GM12892 (cell line): ENCODE results near the gene DRC7. TPM values are rescaled to one million over a fixed set of nuclear protein-coding genes. Genes with fewer than 3 reads are reported as not detected.

Experiments used
- DNase-seq: peaks from one replicate; pipeline ENCODE4 v3.0.0; 2011; ENCODE audit not compliant: insufficient read length
- FAIRE-seq: peaks from 2 replicates; lab custom pipeline; 2011; peaks lifted over from hg19 to GRCh38; lab: Jason Lieb, UNC
- POLR2A ChIP-seq: IDR thresholded peaks from 2 replicates; pipeline ENCODE4 v1.6.1; 2011; ENCODE audit warnings: low read depth, low read length, control low read depth
- POLR2AphosphoS5 ChIP-seq: IDR thresholded peaks from 2 replicates; pipeline ENCODE4 v1.6.1; 2011; ENCODE audit warnings: low read depth, low read length, control low read depth
- TAF1 ChIP-seq: IDR thresholded peaks from 2 replicates; pipeline ENCODE4 v1.6.1; 2011; ENCODE audit warnings: low read depth, mild to moderate bottlenecking, control low read depth, low read length, borderline replicate concordance
- polyA plus RNA-seq: library from polyadenylated mRNA; unstranded; fragments of >200 nt; gene quantifications from one replicate; pipeline ENCODE4 v1.2.1, GENCODE V29; 2012; ENCODE audit warnings: missing spikeins, inconsistent platforms; ENCODE audit not compliant: missing spikeins

Gene DRC7, protein sequence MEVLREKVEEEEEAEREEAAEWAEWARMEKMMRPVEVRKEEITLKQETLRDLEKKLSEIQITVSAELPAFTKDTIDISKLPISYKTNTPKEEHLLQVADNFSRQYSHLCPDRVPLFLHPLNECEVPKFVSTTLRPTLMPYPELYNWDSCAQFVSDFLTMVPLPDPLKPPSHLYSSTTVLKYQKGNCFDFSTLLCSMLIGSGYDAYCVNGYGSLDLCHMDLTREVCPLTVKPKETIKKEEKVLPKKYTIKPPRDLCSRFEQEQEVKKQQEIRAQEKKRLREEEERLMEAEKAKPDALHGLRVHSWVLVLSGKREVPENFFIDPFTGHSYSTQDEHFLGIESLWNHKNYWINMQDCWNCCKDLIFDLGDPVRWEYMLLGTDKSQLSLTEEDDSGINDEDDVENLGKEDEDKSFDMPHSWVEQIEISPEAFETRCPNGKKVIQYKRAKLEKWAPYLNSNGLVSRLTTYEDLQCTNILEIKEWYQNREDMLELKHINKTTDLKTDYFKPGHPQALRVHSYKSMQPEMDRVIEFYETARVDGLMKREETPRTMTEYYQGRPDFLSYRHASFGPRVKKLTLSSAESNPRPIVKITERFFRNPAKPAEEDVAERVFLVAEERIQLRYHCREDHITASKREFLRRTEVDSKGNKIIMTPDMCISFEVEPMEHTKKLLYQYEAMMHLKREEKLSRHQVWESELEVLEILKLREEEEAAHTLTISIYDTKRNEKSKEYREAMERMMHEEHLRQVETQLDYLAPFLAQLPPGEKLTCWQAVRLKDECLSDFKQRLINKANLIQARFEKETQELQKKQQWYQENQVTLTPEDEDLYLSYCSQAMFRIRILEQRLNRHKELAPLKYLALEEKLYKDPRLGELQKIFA
- polyA plus RNA-seq: not detected

DNA sequence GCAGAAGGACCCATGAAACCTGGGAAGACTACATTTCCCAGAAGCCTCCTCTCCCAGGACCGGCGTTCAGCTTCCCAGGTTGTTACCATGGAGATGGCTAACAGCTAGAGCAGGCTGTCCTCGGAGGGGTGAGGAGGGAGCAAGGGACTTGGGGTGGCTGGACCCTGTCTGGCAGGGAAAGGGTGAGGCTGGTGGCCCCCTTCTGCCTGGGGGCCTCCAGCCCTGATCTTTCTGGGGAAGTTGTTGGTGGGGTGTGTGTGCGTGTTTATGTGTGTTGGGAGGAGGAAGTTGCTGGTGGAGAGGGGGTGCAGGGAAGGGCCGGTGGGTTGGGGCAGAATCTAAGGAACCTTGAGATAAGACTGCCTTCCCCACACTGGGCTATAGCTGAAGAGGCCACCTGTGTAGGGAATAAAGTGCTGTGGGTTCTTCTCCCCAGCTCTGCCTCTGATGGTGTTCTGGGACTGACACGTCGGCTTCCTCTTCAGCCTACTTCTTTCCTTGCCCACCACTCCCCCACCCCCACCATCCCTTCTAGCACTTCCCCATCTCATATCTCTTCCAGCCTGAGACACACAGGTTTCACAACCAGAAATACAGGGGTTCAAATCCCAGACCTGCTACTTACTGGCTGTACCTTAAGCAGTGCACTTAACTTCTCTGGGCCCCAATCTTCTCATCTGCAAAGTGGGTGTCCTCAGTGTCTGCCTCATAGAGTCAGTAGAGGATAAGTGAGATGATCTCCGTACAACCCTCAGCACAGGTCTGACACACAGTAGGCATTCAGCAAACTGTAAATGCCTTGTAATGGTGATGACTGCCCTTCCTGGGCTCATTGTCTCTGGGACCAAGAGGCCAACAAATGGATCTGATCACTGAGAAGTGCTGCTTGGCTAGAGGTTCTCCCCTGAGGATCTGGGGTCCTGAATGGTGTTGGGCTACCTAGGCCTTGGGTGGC lies at the start of gene DRC7:
Gene DRC7, plus strand, starts transcription at position 82 of the 955 bp plus-strand sequence. CDS start 3,144 bp downstream, outside the sequence.
- TF ChIP-seq POLR2A (no peak), TAF1 (no peak), POLR2AphosphoS5 (no peak)
- DNase-seq (peak; percentile 58), FAIRE-seq (peak; percentile 88)

DNA sequence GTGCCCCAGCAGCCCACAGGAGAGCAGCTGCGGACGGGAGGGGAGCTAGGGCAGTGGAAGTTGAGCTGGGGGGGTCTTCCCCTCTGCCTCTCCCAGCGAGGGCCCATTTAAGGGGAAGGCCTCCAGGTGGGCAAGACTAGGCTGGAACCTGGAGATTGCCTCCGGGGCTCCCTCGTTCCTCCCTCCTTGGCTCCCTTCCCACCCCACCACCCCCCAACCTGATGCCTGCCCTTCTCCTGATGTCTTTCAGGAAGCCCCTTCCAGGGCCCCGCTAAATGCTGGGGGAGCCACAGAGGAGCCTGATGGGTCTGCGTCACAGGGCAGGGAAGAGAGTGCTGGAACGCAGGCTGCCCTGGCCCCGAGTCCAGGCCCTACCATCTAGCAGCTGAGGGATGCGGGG lies 49.4 kb upstream of the DRC7 start:
- FAIRE-seq: no peak
- TF ChIP-seq TAF1 (no peak), POLR2AphosphoS5 (no peak), POLR2A (no peak)
- no peak for DNase-seq

DNA sequence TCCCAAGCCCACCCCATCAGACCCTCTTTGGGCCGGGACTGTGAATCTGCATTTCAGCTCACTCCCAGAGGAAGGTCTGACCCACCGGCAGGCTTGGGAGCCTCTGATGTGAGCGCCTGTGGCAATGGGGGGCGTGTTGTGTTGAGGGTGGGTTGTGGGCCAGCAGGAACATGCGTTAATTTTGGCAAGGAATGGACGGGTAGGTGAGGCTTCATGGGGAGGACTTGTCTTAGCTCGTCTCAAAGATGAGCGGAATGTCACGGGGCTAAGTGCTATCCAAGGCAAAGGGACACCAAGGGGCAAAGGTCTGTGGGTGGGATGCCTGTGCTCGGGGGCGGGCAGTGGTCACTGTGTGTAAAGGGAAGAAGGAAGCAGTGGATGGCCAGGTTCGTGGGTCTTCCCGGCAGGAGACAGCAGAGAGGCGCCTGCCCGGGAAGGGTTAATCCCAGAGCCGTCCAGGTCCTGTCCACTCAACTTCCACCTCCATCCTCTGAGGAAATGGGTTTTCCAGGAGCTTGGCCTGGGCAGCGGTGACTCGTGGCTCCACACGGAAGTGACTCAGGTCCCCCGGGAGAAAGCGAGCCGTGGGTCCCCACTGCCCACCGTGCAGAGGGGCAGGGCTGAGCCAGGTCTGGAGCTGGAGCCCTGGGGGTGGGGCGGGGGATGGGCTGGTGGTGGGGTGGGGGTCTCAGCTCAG lies 48.8 kb upstream of the DRC7 start:
- no peak for TF ChIP-seq POLR2AphosphoS5
- TF ChIP-seq POLR2A: no peak
- TF ChIP-seq TAF1: no peak
- FAIRE-seq: no peak
- DNase-seq: no peak

DNA sequence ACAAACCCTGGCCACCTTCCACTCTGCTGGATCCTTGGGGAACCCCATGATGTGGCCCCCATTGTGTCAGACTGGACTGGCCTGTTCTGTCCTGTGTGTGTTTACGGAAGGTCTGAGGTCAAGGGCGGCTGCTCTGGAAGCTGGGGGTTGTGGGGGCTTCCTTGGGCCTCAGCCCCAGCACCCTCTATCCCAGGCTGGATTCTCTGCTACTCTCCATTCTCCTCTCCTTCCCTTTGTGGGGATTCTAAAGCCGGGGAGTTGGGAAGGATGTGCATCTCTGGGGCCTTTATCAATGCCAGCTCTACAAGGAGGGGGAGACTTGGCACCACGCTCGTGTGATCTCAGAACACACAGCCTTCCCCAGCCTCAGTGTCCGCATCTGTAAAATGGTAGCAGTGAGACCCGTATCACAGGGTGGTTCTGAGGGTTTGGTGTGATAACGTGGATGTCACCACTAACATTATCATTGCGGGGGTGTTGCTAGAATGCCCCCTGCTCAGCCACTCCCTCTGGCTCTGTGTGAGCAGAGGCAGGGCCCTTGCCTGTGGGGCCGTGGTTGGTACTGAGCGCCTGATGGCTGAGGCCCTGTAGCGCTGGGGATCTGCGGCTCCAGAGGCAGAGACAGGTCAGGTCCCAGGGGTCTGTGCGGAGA lies 48.1 kb upstream of the DRC7 start:
- TF ChIP-seq POLR2A (no peak), POLR2AphosphoS5 (no peak), TAF1 (no peak)

DNA sequence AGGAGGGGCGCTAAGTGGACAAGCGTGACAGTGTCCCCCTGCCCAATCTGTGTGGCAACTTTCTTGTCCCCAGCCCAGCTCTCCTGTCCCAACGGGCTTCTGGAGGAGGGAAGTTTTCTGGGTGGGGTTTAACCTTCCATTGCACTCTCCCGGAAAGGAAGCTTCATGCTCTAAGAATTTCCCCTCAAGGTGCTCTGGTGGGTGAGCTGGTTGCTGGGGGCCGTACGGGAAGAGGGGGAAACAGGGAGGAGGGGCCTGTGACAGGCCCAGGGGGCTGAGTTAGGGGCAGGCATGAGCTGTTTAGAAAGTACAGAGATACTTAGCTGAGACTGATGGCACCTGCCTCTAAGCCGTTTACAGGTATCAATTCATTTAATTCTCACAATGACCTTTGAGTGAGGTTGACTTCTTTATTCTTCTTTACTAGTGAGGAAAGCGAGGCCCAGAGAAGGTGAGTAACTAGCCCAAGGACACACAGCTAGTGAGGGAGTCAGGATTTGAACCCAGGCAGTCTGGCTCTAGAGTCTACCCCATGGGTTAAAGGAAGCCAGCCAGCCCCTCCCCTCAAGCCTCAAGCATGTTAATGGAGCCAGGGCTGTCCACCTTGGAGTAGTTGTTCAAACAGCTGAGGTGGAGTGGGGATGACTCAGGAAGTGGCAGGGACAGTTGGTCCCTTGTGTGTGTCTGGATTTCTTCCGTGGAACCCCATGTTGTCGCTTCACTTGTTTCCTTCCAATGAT lies 47.3 kb upstream of the DRC7 start:
- DNase-seq (no peak), FAIRE-seq (peak; percentile 57)
- TF ChIP-seq POLR2AphosphoS5 (no peak), POLR2A (no peak), TAF1 (no peak)

More for the DNA sequence above, 48.1 kb upstream of the DRC7 start:
- FAIRE-seq: no peak
- DNase-seq: no peak

DNA sequence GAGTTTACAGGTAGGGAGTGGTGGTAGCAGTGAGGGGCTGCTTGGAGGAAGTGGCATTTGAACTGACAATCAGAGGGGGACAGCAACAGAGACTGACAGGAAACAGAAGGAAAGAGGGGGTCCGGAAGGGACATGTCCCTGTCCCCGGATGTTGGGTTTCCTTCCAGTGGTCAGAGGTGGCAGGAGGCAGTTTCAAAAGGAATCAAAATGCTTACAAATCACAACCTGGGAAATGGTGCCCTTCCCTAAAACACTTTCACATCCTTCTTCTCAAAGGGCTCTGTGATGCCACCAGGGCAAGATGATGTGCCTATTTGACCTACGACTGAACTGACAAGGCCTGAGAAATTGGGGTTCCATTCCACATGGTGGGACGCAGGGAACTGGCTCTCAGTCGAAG lies 46.5 kb upstream of the DRC7 start:
- FAIRE-seq: peak; percentile 38
- TF ChIP-seq TAF1 (no peak), POLR2A (no peak), POLR2AphosphoS5 (no peak)

DNA sequence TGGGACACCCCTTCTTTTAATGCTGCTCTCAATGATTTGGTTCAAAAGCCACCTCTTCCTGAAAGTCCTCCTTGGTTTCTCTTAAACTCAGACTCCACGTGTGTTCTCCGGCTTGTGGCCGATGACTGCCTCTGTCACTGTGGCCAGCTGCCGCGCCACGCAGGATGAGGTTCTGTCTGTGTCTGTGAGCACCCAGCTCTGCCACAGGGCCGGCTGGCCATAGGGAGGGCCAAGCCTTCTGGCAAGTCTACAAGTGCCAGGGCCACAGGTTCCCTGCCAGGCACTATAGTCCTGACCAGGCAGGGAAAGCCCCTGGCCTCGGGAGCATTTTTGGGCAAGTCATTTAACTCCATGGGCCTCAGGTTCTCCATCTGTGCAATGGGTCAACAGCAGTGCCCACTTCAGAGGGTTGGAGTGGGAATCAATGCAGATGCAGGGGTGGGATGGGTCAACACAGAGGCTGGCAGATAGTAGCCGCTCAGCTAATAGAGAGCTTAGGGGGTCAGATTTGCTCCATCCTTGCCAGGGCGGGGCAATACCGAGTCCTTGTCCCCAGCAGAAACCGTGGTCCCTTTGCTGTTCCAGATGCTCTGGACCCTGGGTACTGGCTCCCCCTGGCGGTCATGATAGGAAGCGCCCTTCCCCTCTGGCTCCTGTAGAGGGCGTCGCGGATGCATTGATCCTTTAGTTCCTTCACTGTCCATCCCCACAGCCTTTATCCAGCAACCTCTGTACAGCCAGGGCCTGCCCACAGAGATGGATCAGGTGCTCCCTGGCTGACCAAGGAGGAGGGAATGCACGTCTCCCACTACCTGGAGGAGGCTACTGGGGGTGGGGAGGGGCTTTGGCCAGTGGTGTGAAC lies 45.8 kb upstream of the DRC7 start:
- peak; percentile 89 for DNase-seq

More for the DNA sequence above, 46.5 kb upstream of the DRC7 start:
- DNase-seq: no peak

DNA sequence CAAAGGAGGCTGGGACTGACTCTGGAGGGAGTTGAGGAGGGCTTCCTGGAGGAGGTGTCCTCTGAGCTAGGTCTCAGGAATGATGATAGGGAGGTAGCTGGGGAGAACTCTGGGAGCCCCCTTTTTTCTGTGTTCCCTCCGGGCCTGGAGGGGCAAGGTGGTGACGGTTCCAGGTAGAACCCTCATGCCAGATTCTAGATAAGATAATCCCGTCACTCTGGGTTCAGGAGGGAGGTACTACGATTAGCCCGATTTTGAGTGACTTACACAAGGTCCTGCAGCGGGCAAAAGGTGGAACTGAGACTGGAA lies 45.2 kb upstream of the DRC7 start:
- TF ChIP-seq TAF1 (no peak), POLR2AphosphoS5 (no peak), POLR2A (no peak)
- DNase-seq (no peak), FAIRE-seq (no peak)

More for the DNA sequence above, 45.8 kb upstream of the DRC7 start:
- peak; percentile 92 for FAIRE-seq
- no peak for TF ChIP-seq POLR2AphosphoS5
- TF ChIP-seq TAF1: no peak
- TF ChIP-seq POLR2A: no peak

DNA sequence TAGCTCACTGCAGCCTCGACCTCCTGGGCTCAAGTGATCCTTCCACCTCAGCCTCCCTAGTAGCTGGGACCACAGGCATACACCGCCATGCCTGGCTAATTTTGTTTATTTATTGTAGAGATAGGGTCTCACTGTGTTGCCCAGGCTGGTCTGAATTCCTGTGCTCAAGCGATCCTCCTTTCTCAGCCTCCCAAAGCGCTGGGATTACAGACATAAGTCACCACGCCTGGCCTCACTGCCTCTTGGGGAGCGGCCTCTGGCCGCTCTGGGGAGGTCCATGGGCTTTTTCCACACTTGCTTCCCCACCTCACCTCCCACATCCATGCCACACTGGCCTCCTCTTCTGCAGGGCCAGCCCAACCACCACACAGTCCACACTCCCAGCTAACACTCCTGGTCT lies 44.8 kb upstream of the DRC7 start:
- no peak for TF ChIP-seq POLR2A
- no peak for TF ChIP-seq POLR2AphosphoS5
- no peak for TF ChIP-seq TAF1
- DNase-seq (no peak), FAIRE-seq (no peak)
